A549 (cell line): ENCODE data around the gene VPS52. TPM values are rescaled to one million over a fixed set of nuclear protein-coding genes. Genes with fewer than 3 reads are reported as not detected.

Source experiments
- ATAC-seq, 2 experiments: fragments of 200-7000 bp in 1 of 2; fragments of >200 bp in 1 of 2; cut with Nextera tagmentation in 1 of 2; cut with Tn5 transposase in 1 of 2; 3 replicates each; pipeline versions ENCODE4 v1.8.0 to v1.9.1; 2018 to 2020; ENCODE audit warnings: mild to moderate bottlenecking in 1 of 2, moderate library complexity in 1 of 2
- CTCF ChIA-PET: fragments of 300-600 bp; sonication (Branson Sonifier 250); formaldehyde crosslinking; extraction: SDS; loops from one replicate; lab custom pipeline; 2021; ENCODE audit warnings: antibody characterized with exemption, inconsistent platforms; lab: Yijun Ruan, JAX
- POLR2A ChIA-PET: fragments of 350-600 bp; formaldehyde crosslinking; extraction: SDS; loops from one replicate; lab custom pipeline; 2021; ENCODE audit warnings: antibody characterized with exemption, inconsistent platforms; lab: Yijun Ruan, JAX
- DNase-seq, 2 experiments: peaks; one replicate each; pipeline versions ENCODE4 v3.0.0 to v3.0.0-alpha.2; 2011 to 2016; ENCODE audit warnings: low read depth in 1 of 2, low spot score in 1 of 2
- FAIRE-seq: peaks from 2 replicates; lab custom pipeline; 2011; peaks lifted over from hg19 to GRCh38; lab: Jason Lieb, UNC
- H3K27ac ChIP-seq, 2 experiments: fragments of >200 bp; sonication (Bioruptor Twin); formaldehyde crosslinking; 3 replicates each; pipeline ENCODE4 v1.5.1; 2016 to 2017
- H3K4me1 ChIP-seq: fragments of >200 bp; sonication (Bioruptor Twin); formaldehyde crosslinking; 3 replicates; pipeline ENCODE4 v1.6.1; 2016
- H3K4me2 ChIP-seq: fragments of >200 bp; sonication (Bioruptor Twin); formaldehyde crosslinking; 3 replicates; pipeline ENCODE4 v1.6.1; 2016
- H3K4me3 ChIP-seq: fragments of >200 bp; sonication (Bioruptor Twin); formaldehyde crosslinking; 3 replicates; pipeline ENCODE4 v1.5.1; 2016
- H3K9me3 ChIP-seq: fragments of >200 bp; sonication (Bioruptor Twin); formaldehyde crosslinking; 3 replicates; pipeline ENCODE4 v1.6.1; 2016
- BHLHE40 ChIP-seq: IDR thresholded peaks from 2 replicates; pipeline ENCODE4 v1.6.1; 2012; ENCODE audit warnings: low read depth, low read length, inconsistent platforms
- CBX2 ChIP-seq: fragments of 200-600 bp; sonication (generic); IDR thresholded peaks from 2 replicates; pipeline ENCODE4 v1.6.1; 2016; ENCODE audit warnings: low read depth, mild to moderate bottlenecking, borderline replicate concordance
- CBX8 ChIP-seq: fragments of 200-600 bp; sonication (generic); IDR thresholded peaks from 2 replicates; pipeline ENCODE4 v1.6.1; 2016
- CHD2 ChIP-seq: fragments of 150-350 bp; IDR thresholded peaks from 2 replicates; pipeline ENCODE4 v1.6.1; 2014; ENCODE audit warnings: low read length; ENCODE audit not compliant: partially characterized antibody
- CHD4 ChIP-seq: fragments of 200-600 bp; sonication (generic); IDR thresholded peaks from 2 replicates; pipeline ENCODE4 v1.6.1; 2016; ENCODE audit warnings: antibody characterized with exemption, mild to moderate bottlenecking, borderline replicate concordance
- FOSL2 ChIP-seq, 2 experiments: fragments of 450-650 bp in 1 of 2; fragments of >200 bp in 1 of 2; sonication (Bioruptor Twin) in 1 of 2; formaldehyde crosslinking; IDR thresholded peaks; 2 replicates each; pipeline versions ENCODE4 v1.5.0 to v1.6.1; 2016 to 2020; ENCODE audit warnings: mild to moderate bottlenecking in 1 of 2, moderate library complexity in 1 of 2
- HOXA7 ChIP-seq: fragments of 250-450 bp; sonication (Bioruptor Pico); IDR thresholded peaks from 2 replicates; pipeline ENCODE4 v1.5.0; 2020; ENCODE audit warnings: mild to moderate bottlenecking, moderate library complexity
- HOXB13 ChIP-seq: fragments of 250-450 bp; sonication (Bioruptor Pico); IDR thresholded peaks from 2 replicates; pipeline ENCODE4 v1.5.0; 2020; ENCODE audit warnings: low read depth, mild to moderate bottlenecking, moderate library complexity
- HOXB5 ChIP-seq: fragments of 250-450 bp; sonication (Bioruptor Pico); IDR thresholded peaks from 2 replicates; pipeline ENCODE4 v1.5.0; 2020; ENCODE audit warnings: mild to moderate bottlenecking, moderate library complexity
- JUN ChIP-seq, 2 experiments: fragments of >200 bp; sonication (Bioruptor Twin); formaldehyde crosslinking; IDR thresholded peaks; 2 replicates in 1 of 2; 3 replicates in 1 of 2; pipeline ENCODE4 v1.6.1; 2016 to 2017
- JUNB ChIP-seq: fragments of >200 bp; sonication (Bioruptor Twin); formaldehyde crosslinking; IDR thresholded peaks from 2 replicates; pipeline ENCODE4 v1.6.1; 2016
- KDM1A ChIP-seq: fragments of 200-600 bp; sonication (generic); IDR thresholded peaks from 2 replicates; pipeline ENCODE4 v1.6.1; 2016; ENCODE audit warnings: low read depth, mild to moderate bottlenecking
- MYC ChIP-seq: IDR thresholded peaks from 2 replicates; pipeline ENCODE4 v1.6.1; 2012; ENCODE audit warnings: mild to moderate bottlenecking, inconsistent platforms, low read length, improper control_type of control experiment, borderline replicate concordance
- PHF8 ChIP-seq: fragments of 200-600 bp; sonication (generic); IDR thresholded peaks from 2 replicates; pipeline ENCODE4 v1.6.1; 2016; ENCODE audit warnings: low read depth, mild to moderate bottlenecking, antibody characterized with exemption, moderate library complexity, borderline replicate concordance
- POLR2A ChIP-seq: IDR thresholded peaks from 2 replicates; pipeline ENCODE4 v1.6.1; 2012; ENCODE audit warnings: mild to moderate bottlenecking, low read length
- RCOR1 ChIP-seq: fragments of 150-350 bp; IDR thresholded peaks from 2 replicates; pipeline ENCODE4 v1.6.1; 2014; ENCODE audit warnings: antibody characterized with exemption, low read length, low read depth
- RNF2 ChIP-seq: fragments of 200-600 bp; sonication (generic); IDR thresholded peaks from 2 replicates; pipeline ENCODE4 v1.6.1; 2016; ENCODE audit warnings: low read depth, mild to moderate bottlenecking, antibody characterized with exemption, moderate library complexity, borderline replicate concordance
- SMC3 ChIP-seq: fragments of >200 bp; sonication (Bioruptor Twin); formaldehyde crosslinking; IDR thresholded peaks from 3 replicates; pipeline ENCODE4 v1.6.1; 2018; ENCODE audit warnings: inconsistent platforms
- TFCP2L1 ChIP-seq: fragments of 250-450 bp; sonication (Bioruptor Pico); IDR thresholded peaks from 2 replicates; pipeline ENCODE4 v1.5.0; 2021; ENCODE audit warnings: mild to moderate bottlenecking
- TP53 ChIP-seq: fragments of 250-450 bp; sonication (Bioruptor Pico); IDR thresholded peaks from 2 replicates; pipeline ENCODE4 v1.5.0; 2021; ENCODE audit warnings: mild to moderate bottlenecking, moderate library complexity
- ZFP36 ChIP-seq: fragments of 450-650 bp; IDR thresholded peaks from 2 replicates; pipeline ENCODE4 v1.6.1; 2014; ENCODE audit warnings: borderline replicate concordance; ENCODE audit not compliant: partially characterized antibody
- ZNF302 ChIP-seq: fragments of 250-450 bp; sonication (Bioruptor Pico); IDR thresholded peaks from 2 replicates; pipeline ENCODE4 v1.9.0; 2021; ENCODE audit warnings: inconsistent platforms, mild to moderate bottlenecking, moderate library complexity
- ZSCAN20 ChIP-seq: fragments of 250-450 bp; sonication (Bioruptor Pico); IDR thresholded peaks from 2 replicates; pipeline ENCODE4 v1.8.0; 2022; ENCODE audit warnings: mild to moderate bottlenecking, moderate library complexity
- WGBS: methylation state at CpG from one replicate; pipeline ENCODE4 v1.1.6; 2017; ENCODE audit errors: missing lambda C conversion rate; 5-methylcytosine and 5-hydroxymethylcytosine counted together
- polyA plus RNA-seq, 4 experiments: library from polyadenylated mRNA; depleted of rRNA in 3 of 4; stranded (reverse); fragments of >200 nt; fragmentation: RNase III in 1 of 4; extraction: RNeasy Plus Mini Kit Qiagen cat#74134 plus additional on column Dnase treatment in 1 of 4; gene quantifications; 2 replicates in 3 of 4; 3 replicates in 1 of 4; pipeline ENCODE4 v1.2.3, GENCODE V29; 2011 to 2017
- TF ChIP-seq, protein P1 (sequence below): fragments of 200-600 bp; sonication (generic); IDR thresholded peaks from 2 replicates; pipeline ENCODE4 v1.6.1; 2016; ENCODE audit warnings: antibody characterized with exemption, mild to moderate bottlenecking, moderate library complexity
- TF ChIP-seq, protein P2 (sequence below): IDR thresholded peaks from 2 replicates; pipeline ENCODE4 v1.6.1; 2012
- TF ChIP-seq, protein P3 (sequence below): fragments of 250-450 bp; sonication (Bioruptor Pico); IDR thresholded peaks from 2 replicates; pipeline ENCODE4 v1.5.0; 2020; ENCODE audit warnings: low read depth, mild to moderate bottlenecking, moderate library complexity
- TF ChIP-seq, protein P4 (sequence below): fragments of 150-350 bp; IDR thresholded peaks from 2 replicates; pipeline ENCODE4 v1.6.1; 2014; ENCODE audit warnings: low read depth, mild to moderate bottlenecking, low read length

VPS52 gene
- polyA plus RNA-seq, 2 of the 4 experiments (the other 2 are of a cell fraction), result 22.8 to 38.9 TPM

DNA sequence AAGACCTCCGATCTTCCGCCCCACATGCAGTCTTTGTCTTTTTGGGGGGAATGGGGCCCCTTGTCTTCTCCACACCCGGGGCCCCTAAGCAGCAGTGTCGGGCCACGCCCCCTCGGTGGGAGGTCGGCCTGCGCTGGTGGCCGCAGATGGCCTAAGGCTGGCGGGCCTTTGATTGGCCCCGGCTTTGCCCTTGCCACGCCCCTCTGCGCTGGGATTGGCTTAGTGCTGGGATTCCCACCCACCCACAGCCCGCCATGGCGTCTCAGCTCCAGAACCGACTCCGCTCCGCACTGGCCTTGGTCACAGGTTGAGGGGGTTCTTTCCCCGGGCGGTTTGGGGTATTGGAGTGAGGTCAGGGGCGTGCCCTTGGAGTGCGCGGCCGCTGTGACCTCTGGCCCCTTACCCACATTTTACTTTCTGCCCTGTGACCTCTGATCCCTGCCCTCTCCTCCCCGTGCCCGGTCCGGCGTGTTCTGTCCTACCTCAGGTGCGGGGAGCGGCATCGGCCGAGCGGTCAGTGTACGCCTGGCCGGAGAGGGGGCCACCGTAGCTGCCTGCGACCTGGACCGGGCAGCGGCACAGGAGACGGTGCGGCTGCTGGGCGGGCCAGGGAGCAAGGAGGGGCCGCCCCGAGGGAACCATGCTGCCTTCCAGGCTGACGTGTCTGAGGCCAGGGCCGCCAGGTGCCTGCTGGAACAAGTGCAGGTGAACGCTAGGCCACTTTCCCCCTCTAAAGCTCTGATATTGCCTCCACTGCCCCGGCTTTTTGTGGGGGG is 67.1 kb downstream of the VPS52 start, which contains the start of gene HSD17B8 (continued):
- TF ChIP-seq ZSCAN20 (CRISPR knock-in tag), result no peak
- TF ChIP-seq, protein P1, sequence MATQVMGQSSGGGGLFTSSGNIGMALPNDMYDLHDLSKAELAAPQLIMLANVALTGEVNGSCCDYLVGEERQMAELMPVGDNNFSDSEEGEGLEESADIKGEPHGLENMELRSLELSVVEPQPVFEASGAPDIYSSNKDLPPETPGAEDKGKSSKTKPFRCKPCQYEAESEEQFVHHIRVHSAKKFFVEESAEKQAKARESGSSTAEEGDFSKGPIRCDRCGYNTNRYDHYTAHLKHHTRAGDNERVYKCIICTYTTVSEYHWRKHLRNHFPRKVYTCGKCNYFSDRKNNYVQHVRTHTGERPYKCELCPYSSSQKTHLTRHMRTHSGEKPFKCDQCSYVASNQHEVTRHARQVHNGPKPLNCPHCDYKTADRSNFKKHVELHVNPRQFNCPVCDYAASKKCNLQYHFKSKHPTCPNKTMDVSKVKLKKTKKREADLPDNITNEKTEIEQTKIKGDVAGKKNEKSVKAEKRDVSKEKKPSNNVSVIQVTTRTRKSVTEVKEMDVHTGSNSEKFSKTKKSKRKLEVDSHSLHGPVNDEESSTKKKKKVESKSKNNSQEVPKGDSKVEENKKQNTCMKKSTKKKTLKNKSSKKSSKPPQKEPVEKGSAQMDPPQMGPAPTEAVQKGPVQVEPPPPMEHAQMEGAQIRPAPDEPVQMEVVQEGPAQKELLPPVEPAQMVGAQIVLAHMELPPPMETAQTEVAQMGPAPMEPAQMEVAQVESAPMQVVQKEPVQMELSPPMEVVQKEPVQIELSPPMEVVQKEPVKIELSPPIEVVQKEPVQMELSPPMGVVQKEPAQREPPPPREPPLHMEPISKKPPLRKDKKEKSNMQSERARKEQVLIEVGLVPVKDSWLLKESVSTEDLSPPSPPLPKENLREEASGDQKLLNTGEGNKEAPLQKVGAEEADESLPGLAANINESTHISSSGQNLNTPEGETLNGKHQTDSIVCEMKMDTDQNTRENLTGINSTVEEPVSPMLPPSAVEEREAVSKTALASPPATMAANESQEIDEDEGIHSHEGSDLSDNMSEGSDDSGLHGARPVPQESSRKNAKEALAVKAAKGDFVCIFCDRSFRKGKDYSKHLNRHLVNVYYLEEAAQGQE, result no peak
- TF ChIP-seq FOSL2 (IDR thresholded peaks at IDR 0.05), result no peak
- no peak for TF ChIP-seq FOSL2 (CRISPR knock-in tag; IDR thresholded peaks at IDR 0.05)
- no peak for TF ChIP-seq RCOR1
- TF ChIP-seq TP53, result no peak
- TF ChIP-seq CBX2, result no peak
- TF ChIP-seq HOXB5 (CRISPR knock-in tag), result no peak
- TF ChIP-seq, protein P2, sequence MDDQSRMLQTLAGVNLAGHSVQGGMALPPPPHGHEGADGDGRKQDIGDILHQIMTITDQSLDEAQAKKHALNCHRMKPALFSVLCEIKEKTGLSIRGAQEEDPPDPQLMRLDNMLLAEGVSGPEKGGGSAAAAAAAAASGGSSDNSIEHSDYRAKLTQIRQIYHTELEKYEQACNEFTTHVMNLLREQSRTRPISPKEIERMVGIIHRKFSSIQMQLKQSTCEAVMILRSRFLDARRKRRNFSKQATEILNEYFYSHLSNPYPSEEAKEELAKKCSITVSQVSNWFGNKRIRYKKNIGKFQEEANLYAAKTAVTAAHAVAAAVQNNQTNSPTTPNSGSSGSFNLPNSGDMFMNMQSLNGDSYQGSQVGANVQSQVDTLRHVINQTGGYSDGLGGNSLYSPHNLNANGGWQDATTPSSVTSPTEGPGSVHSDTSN, result no peak
- TF ChIP-seq, protein P3, sequence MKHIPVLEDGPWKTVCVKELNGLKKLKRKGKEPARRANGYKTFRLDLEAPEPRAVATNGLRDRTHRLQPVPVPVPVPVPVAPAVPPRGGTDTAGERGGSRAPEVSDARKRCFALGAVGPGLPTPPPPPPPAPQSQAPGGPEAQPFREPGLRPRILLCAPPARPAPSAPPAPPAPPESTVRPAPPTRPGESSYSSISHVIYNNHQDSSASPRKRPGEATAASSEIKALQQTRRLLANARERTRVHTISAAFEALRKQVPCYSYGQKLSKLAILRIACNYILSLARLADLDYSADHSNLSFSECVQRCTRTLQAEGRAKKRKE (CRISPR knock-in tag), result no peak
- no peak for TF ChIP-seq ZFP36
- no peak for TF ChIP-seq RNF2
- TF ChIP-seq KDM1A, result no peak
- no peak for TF ChIP-seq SMC3
- no peak for TF ChIP-seq JUNB
- no peak for TF ChIP-seq HOXB13 (CRISPR knock-in tag)
- TF ChIP-seq JUN (IDR thresholded peaks at IDR 0.05), result peak in 1 of 2 experiments; percentile 31; a peak in 1 of 5 replicates
- peak; percentile 13; the same call in 1 of the 2 replicates for TF ChIP-seq POLR2A
- no peak for TF ChIP-seq MYC
- TF ChIP-seq CHD4, result no peak
- TF ChIP-seq CHD2, result no peak
- TF ChIP-seq ZNF302 (CRISPR knock-in tag), result no peak
- no peak for TF ChIP-seq TFCP2L1 (CRISPR knock-in tag)
- TF ChIP-seq, all 56 proteins: peak for 5

DNA sequence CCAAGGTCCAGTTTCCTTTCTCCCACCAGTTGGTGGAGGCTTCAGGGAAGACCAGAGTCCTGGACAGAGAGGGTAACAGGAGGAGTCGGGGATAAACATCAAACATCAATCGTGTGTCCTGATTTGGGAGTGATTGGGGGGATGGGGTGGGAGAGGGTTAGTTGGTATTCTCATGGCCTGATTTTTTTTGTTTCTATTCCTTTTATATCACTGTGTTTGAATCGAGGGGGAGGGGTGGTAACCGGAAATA is 67.6 kb downstream of the VPS52 start:
- H3K4me3 ChIP-seq, result peak overlapping the region; percentile 82; the same call in 1 of the 3 replicates
- ChIA-PET POLR2A (no interaction called here), CTCF (interaction anchor here (2.4 kb wide), 1 partner anchor 44 kb away, joined by 9 read pairs; no protein-coding TSS in a partner anchor)
- WGBS, result 4% methylated on average over 4 of the region's 4 CpGs
- FAIRE-seq (no peak), DNase-seq (no peak), ATAC-seq (no peak)
- peaks cover 49% of the 10 kb centered on the region for H3K4me1 ChIP-seq
- TF ChIP-seq CBX8 (no peak), POLR2A (no peak), JUNB (no peak), HOXA7 (CRISPR knock-in tag) (no peak), PHF8 (no peak), BHLHE40 (no peak), FOSL2 (IDR thresholded peaks at IDR 0.05) (no peak), FOSL2 (CRISPR knock-in tag; IDR thresholded peaks at IDR 0.05) (no peak), HOXB13 (CRISPR knock-in tag) (no peak), CHD2 (no peak), CHD4 (no peak)
- TF ChIP-seq, protein P4, sequence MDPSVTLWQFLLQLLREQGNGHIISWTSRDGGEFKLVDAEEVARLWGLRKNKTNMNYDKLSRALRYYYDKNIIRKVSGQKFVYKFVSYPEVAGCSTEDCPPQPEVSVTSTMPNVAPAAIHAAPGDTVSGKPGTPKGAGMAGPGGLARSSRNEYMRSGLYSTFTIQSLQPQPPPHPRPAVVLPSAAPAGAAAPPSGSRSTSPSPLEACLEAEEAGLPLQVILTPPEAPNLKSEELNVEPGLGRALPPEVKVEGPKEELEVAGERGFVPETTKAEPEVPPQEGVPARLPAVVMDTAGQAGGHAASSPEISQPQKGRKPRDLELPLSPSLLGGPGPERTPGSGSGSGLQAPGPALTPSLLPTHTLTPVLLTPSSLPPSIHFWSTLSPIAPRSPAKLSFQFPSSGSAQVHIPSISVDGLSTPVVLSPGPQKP, result no peak
- TF ChIP-seq, protein P2, result no peak
- H3K9me3 ChIP-seq, result no peaks in the 10 kb centered on the region
- peak overlapping the region; percentile 76 for H3K4me2 ChIP-seq
- peak overlapping the region in 1 of 2 experiments; percentile 100; a peak in 3 of 6 replicates for H3K27ac ChIP-seq
